Measurements from ENCODE around the gene VAMP4. TPM values are rescaled to one million over a fixed set of nuclear protein-coding genes. Genes with fewer than 3 reads are reported as not detected.

VAMP4 gene
- total and polyA plus RNA-seq, 2 experiments from 2014 or later: 7.3 to 7.4 TPM

DNA sequence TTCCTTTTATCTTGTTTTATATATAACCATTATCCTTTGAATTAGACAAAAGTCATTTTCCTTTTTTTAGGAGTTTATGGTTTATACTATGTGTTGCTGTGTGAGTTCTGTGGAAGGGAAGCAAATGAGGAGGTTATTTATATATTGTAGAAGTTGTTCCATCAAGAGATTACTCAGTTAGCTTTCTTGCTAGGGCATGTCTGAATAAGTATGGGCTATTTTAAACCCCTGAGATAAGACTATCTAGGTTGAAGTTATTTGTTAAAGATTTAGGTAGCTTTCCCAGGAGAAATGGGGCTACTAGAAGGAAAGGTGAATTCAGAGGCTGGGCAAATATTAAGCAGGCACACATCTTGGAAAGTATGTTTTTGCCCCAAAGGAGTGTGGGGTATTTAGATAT is 16.1 kb upstream of the VAMP4 start (continued):
- TF ChIP-seq CREB1 (CRISPR knock-in tag; IDR thresholded peaks at IDR 0.05; ENCODE audit: low read depth): no peak
- no peak for TF ChIP-seq POLR2AphosphoS5 (IDR thresholded peaks at IDR 0.05; ENCODE audit: low read depth)
- TF ChIP-seq, protein P1, sequence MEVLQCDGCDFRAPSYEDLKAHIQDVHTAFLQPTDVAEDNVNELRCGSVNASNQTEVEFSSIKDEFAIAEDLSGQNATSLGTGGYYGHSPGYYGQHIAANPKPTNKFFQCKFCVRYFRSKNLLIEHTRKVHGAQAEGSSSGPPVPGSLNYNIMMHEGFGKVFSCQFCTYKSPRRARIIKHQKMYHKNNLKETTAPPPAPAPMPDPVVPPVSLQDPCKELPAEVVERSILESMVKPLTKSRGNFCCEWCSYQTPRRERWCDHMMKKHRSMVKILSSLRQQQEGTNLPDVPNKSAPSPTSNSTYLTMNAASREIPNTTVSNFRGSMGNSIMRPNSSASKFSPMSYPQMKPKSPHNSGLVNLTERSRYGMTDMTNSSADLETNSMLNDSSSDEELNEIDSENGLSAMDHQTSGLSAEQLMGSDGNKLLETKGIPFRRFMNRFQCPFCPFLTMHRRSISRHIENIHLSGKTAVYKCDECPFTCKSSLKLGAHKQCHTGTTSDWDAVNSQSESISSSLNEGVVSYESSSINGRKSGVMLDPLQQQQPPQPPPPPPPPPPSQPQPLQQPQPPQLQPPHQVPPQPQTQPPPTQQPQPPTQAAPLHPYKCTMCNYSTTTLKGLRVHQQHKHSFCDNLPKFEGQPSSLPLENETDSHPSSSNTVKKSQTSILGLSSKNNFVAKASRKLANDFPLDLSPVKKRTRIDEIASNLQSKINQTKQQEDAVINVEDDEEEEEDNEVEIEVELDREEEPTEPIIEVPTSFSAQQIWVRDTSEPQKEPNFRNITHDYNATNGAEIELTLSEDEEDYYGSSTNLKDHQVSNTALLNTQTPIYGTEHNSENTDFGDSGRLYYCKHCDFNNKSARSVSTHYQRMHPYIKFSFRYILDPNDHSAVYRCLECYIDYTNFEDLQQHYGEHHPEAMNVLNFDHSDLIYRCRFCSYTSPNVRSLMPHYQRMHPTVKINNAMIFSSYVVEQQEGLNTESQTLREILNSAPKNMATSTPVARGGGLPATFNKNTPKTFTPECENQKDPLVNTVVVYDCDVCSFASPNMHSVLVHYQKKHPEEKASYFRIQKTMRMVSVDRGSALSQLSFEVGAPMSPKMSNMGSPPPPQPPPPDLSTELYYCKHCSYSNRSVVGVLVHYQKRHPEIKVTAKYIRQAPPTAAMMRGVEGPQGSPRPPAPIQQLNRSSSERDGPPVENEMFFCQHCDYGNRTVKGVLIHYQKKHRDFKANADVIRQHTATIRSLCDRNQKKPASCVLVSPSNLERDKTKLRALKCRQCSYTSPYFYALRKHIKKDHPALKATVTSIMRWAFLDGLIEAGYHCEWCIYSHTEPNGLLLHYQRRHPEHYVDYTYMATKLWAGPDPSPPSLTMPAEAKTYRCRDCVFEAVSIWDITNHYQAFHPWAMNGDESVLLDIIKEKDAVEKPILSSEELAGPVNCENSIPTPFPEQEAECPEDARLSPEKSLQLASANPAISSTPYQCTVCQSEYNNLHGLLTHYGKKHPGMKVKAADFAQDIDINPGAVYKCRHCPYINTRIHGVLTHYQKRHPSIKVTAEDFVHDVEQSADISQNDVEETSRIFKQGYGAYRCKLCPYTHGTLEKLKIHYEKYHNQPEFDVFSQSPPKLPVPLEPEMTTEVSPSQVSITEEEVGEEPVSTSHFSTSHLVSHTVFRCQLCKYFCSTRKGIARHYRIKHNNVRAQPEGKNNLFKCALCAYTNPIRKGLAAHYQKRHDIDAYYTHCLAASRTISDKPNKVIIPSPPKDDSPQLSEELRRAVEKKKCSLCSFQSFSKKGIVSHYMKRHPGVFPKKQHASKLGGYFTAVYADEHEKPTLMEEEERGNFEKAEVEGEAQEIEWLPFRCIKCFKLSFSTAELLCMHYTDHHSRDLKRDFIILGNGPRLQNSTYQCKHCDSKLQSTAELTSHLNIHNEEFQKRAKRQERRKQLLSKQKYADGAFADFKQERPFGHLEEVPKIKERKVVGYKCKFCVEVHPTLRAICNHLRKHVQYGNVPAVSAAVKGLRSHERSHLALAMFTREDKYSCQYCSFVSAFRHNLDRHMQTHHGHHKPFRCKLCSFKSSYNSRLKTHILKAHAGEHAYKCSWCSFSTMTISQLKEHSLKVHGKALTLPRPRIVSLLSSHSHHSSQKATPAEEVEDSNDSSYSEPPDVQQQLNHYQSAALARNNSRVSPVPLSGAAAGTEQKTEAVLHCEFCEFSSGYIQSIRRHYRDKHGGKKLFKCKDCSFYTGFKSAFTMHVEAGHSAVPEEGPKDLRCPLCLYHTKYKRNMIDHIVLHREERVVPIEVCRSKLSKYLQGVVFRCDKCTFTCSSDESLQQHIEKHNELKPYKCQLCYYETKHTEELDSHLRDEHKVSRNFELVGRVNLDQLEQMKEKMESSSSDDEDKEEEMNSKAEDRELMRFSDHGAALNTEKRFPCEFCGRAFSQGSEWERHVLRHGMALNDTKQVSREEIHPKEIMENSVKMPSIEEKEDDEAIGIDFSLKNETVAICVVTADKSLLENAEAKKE (CRISPR knock-in tag; IDR thresholded peaks at IDR 0.05): no peak
- TF ChIP-seq ZNF331 (CRISPR knock-in tag; IDR thresholded peaks at IDR 0.05; ENCODE audit: low read depth): no peak
- no peak for TF ChIP-seq JUNB (IDR thresholded peaks at IDR 0.05; ENCODE audit: unreplicated experiment)

DNA sequence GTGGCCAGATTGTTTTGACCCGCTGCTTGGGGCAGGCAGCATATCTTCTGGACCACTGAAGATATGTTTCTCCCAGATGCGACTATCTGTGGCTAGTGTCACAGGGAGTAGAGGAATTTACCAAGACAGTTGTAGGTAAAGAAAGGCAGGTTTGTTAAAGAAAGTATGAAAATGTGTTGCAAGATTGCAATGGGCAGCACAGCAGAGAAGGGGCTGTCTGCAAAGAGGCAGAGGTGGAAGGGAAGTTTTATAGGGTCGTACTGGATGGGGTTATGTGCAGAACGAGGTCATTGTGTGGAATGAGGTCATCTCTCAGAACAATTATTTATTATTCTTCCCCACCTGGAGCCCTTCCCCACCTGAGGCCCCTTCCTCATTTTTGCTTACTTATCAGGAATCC is 15.0 kb upstream of the VAMP4 start:
- Histone ChIP-seq H3K9me2 (ENCODE audit: insufficient read depth) (peaks cover 15% of the 10 kb centered on the region), H3K79me2 (replicated peaks; ENCODE audit: insufficient read depth) (no peaks in the 10 kb centered on the region), H3K27ac (ENCODE audit: low read depth) (no peak overlapping the region), H3K36me3 (ENCODE audit: insufficient read depth) (peaks cover 11% of the 10 kb centered on the region), H3K27me3 (ENCODE audit: insufficient read depth) (no peaks in the 10 kb centered on the region), H3F3A (replicated peaks; ENCODE audit: low read depth) (0 out of 2 replicates have a peak, but pooled peaks cover 3% of the 10 kb centered on the region), H3K4me1 (ENCODE audit: insufficient read depth) (peaks cover 17% of the 10 kb centered on the region), H2AFZ (no peak overlapping the region), H3K4me2 (no peak overlapping the region), H4K20me1 (replicated peaks; ENCODE audit: insufficient read depth) (no peaks in the 10 kb centered on the region), H3K4me3 (no peak overlapping the region)
- DNase-seq (ENCODE audit: low spot score) (no peak), ATAC-seq (no peak)
- Mint-ChIP-seq H3K27me3 (ENCODE audit: insufficient read depth, low read depth, poor library complexity) (peaks cover 6% of the 10 kb centered on the region), H3K4me1 (peaks cover 11% of the 10 kb centered on the region), H3K36me3 (ENCODE audit: low read depth) (peaks cover 20% of the 10 kb centered on the region), H3K27ac (no peak overlapping the region), H3K9me3 (peaks cover 26% of the 10 kb centered on the region), H3K4me3 (no peak overlapping the region)
- TF ChIP-seq ZNF114 (CRISPR knock-in tag; IDR thresholded peaks at IDR 0.05): no peak
- TF ChIP-seq, protein P1 (CRISPR knock-in tag; IDR thresholded peaks at IDR 0.05): no peak
- TF ChIP-seq EZH2phosphoT487 (IDR thresholded peaks at IDR 0.05; ENCODE audit: unreplicated experiment): no peak
- no peak for TF ChIP-seq POLR2AphosphoS5 (IDR thresholded peaks at IDR 0.05; ENCODE audit: low read depth)
- TF ChIP-seq ZNF331 (CRISPR knock-in tag; IDR thresholded peaks at IDR 0.05; ENCODE audit: low read depth): no peak
- TF ChIP-seq NANOG (IDR thresholded peaks at IDR 0.05; ENCODE audit: borderline replicate concordance): no peak
- TF ChIP-seq CREB1 (CRISPR knock-in tag; IDR thresholded peaks at IDR 0.05; ENCODE audit: low read depth): no peak
- no peak for TF ChIP-seq STAT1 (IDR thresholded peaks at IDR 0.05; ENCODE audit: unreplicated experiment)

Data from GM23338 (cell line).